Neutrophil (primary cell): Measurements from ENCODE around the gene SRP9.

Experiments used
- H3K27ac ChIP-seq: fragments of 200-600 bp; sonication (generic); 2 replicates; pipeline ENCODE4 v1.5.1; 2016; ENCODE audit warnings: mild to moderate bottlenecking, moderate library complexity
- H3K27me3 ChIP-seq: fragments of 200-600 bp; sonication (generic); 2 replicates; pipeline ENCODE4 v1.6.0; 2016; ENCODE audit warnings: mild to moderate bottlenecking
- H3K36me3 ChIP-seq: fragments of 200-600 bp; sonication (generic); 2 replicates; pipeline ENCODE4 v1.5.1; 2017
- H3K4me1 ChIP-seq, 2 experiments: fragments of 200-600 bp in 1 of 2; sonication (generic) in 1 of 2; 1 replicate in 1 of 2; 2 replicates in 1 of 2; pipeline versions ENCODE4 v1.5.1 to v1.6.1; 2013 to 2016; ENCODE audit warnings: low read depth in 1 of 2, low read length in 1 of 2, mild to moderate bottlenecking in 1 of 2, moderate library complexity in 1 of 2; ENCODE audit not compliant: control insufficient read depth in 1 of 2, insufficient read depth in 1 of 2
- H3K4me3 ChIP-seq, 2 experiments: fragments of 200-600 bp in 1 of 2; sonication (generic) in 1 of 2; 1 replicate in 1 of 2; 2 replicates in 1 of 2; pipeline ENCODE4 v1.5.1; 2013 to 2016; ENCODE audit warnings: low read depth in 1 of 2, low read length in 1 of 2, mild to moderate bottlenecking in 1 of 2, moderate library complexity in 1 of 2
- H3K9me3 ChIP-seq: fragments of 200-600 bp; sonication (generic); 2 replicates; pipeline ENCODE4 v1.5.1; 2016
- TF ChIP-seq, protein P1 (sequence below): fragments of 200-600 bp; sonication (generic); IDR thresholded peaks from 2 replicates; pipeline ENCODE4 v1.5.1; 2016; ENCODE audit warnings: antibody characterized with exemption

Gene SRP9

GRCh38 chr1:225822655-225823403, 45.2 kb downstream of the SRP9 start:
- H3K4me1 ChIP-seq, result no peaks in the 10 kb centered on the region
- H3K36me3 ChIP-seq, result no peaks in the 10 kb centered on the region
- no peak overlapping the region for H3K4me3 ChIP-seq
- TF ChIP-seq, protein P1, sequence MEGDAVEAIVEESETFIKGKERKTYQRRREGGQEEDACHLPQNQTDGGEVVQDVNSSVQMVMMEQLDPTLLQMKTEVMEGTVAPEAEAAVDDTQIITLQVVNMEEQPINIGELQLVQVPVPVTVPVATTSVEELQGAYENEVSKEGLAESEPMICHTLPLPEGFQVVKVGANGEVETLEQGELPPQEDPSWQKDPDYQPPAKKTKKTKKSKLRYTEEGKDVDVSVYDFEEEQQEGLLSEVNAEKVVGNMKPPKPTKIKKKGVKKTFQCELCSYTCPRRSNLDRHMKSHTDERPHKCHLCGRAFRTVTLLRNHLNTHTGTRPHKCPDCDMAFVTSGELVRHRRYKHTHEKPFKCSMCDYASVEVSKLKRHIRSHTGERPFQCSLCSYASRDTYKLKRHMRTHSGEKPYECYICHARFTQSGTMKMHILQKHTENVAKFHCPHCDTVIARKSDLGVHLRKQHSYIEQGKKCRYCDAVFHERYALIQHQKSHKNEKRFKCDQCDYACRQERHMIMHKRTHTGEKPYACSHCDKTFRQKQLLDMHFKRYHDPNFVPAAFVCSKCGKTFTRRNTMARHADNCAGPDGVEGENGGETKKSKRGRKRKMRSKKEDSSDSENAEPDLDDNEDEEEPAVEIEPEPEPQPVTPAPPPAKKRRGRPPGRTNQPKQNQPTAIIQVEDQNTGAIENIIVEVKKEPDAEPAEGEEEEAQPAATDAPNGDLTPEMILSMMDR, result no peak
- no peak overlapping the region for H3K27ac ChIP-seq
- H3K9me3 ChIP-seq, result no peaks in the 10 kb centered on the region
- H3K27me3 ChIP-seq, result no peaks in the 10 kb centered on the region

DNA sequence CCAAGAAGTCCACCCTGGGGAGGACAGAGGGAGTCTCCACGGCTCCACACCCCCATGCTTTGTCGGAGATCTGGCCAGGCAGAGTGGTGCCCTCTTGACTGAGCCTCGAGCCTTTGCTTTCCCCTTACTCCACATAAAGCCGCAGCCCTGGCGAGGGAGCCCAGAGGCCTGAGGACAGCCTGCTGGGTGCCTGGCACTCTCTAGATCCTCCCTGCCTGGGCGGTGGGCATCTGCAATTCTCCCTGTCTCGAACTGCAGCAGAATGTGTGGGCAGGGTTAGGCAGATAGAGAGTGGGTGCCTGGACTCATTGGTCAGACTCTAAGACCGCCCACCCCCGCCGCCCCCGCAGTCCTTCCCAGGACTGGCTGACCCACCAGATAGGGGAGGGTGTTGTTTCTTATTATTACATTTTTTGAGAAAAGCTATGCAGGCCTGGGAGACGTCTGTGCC, 46.2 kb downstream of the SRP9 start:
- Histone ChIP-seq H3K27ac (no peak overlapping the region), H3K4me1 (no peaks in the 10 kb centered on the region), H3K9me3 (no peaks in the 10 kb centered on the region), H3K27me3 (no peaks in the 10 kb centered on the region), H3K4me3 (no peak overlapping the region), H3K36me3 (no peaks in the 10 kb centered on the region)
- TF ChIP-seq, protein P1, result no peak

DNA sequence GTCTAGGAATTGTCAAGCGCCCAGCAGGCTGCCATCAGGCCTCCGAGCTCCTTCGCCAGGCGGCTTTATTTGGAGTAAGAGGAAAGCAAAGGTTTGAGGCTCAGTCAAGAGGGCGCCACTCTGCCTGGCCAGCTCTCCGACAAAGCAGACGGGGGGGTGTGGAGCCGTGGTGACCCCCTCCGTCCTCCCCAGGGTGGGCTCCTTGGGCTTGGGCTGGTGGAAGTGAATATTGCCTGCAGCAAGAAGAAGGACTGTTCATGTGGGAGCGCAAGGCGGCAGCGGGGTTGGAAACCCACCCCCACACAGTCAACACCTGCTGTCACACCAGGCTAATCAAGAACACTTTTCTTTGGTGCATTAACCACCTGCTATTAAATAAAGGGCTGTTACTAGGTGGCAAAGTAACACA, 46.9 kb downstream of the SRP9 start:
- H3K4me3 ChIP-seq, result no peak overlapping the region
- H3K36me3 ChIP-seq, result no peaks in the 10 kb centered on the region
- H3K9me3 ChIP-seq, result no peaks in the 10 kb centered on the region
- TF ChIP-seq, protein P1, result no peak
- no peak overlapping the region for H3K27ac ChIP-seq
- H3K4me1 ChIP-seq, result no peaks in the 10 kb centered on the region
- no peaks in the 10 kb centered on the region for H3K27me3 ChIP-seq

DNA sequence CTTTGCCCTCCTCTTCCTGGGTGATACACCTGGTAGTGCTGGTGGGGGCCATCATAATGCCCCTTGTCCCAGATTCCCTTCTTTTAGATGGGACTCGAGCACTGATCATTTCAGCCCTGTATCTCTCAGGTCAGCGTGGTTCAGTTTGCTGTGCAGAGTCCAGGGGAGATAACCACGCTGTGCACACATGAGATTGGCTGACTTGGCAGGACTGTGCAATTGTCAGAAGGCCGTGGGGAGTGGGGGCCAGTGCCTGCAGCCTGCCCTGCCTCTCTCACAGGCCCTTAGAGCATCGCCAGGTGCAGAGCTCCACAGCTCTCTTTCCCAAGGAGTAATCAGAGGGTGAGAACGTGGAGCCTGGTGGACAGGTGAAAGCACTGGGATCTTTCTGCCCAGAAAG, 47.5 kb downstream of the SRP9 start:
- Histone ChIP-seq H3K27ac (no peak overlapping the region), H3K4me3 (no peak overlapping the region), H3K4me1 (no peaks in the 10 kb centered on the region), H3K27me3 (no peaks in the 10 kb centered on the region), H3K9me3 (no peaks in the 10 kb centered on the region), H3K36me3 (no peaks in the 10 kb centered on the region)
- TF ChIP-seq, protein P1, result no peak

DNA sequence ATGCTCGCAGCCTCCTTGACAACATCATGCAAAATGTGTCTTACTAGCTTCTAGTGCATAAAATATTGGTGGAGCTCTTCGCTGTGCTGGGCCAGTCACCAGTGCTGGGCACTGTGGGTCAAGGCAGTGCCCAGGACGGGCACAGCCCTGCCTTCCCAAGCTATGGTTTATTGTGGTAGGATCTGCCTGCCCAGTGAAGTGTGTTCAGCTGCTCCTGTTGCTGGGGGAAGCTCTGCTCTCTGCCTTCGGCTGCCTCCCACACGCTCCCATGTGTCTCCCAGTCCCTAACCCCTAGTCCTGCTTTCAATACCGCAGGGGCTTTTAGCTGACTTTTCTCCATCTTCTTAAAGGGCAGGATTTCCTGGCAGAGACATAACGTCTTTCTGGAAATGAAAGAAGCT, 48.0 kb downstream of the SRP9 start:
- H3K36me3 ChIP-seq, result no peaks in the 10 kb centered on the region
- no peaks in the 10 kb centered on the region for H3K9me3 ChIP-seq
- TF ChIP-seq, protein P1, result no peak
- no peaks in the 10 kb centered on the region for H3K27me3 ChIP-seq
- H3K4me3 ChIP-seq, result no peak overlapping the region
- no peak overlapping the region for H3K27ac ChIP-seq
- no peaks in the 10 kb centered on the region for H3K4me1 ChIP-seq
